ENCODE measurements around the gene OVOL2. TPM values are rescaled to one million over a fixed set of nuclear protein-coding genes. Genes with fewer than 3 reads are reported as not detected.
"Not testable (repeated sequence)": the region's sequence is repeated elsewhere in the genome, so short reads cannot be mapped to it uniquely, and the experiment has no call there.

Gene OVOL2
- total RNA-seq, 2 experiments from 2014 or later: not detected

DNA sequence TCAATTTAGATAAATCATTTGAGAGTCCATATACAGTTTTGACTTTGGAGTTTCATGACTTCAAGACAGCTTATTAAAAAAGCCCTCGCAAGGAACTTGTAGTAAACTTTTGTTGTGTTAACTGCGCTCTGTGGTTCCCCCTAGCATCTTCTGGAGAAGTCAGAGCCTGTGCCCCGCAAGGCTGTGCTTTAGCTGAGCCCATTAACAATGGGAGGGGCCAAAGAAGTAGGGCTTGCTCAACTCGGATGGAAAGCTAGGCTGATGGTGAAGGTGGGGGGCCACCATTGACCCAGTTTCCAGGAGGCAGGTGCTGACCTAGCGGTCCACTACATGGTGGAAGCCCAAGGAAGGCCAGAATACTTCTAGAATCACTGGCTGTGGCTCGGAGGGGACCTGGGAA lies 29.3 kb upstream of the OVOL2 start:
- no peak for DNase-seq (ENCODE audit: low spot score)
- Histone ChIP-seq H2AFZ (ENCODE audit: low read length) (no peak overlapping the region), H3K36me3 (ENCODE audit: insufficient read depth, low read length) (no peaks in the 10 kb centered on the region), H3K79me2 (ENCODE audit: insufficient read depth, low read depth, low read length) (no peaks in the 10 kb centered on the region), H3K9me2 (ENCODE audit: insufficient read depth, low read length) (no peaks in the 10 kb centered on the region), H3K4me1 (ENCODE audit: insufficient read depth, low read length, poor library complexity, severe bottlenecking) (no peaks in the 10 kb centered on the region), H3K4me3 (ENCODE audit: low read depth, low read length, poor library complexity, severe bottlenecking) (no peak overlapping the region), H3K9me3 (ENCODE audit: low read length) (no peaks in the 10 kb centered on the region), H4K20me1 (ENCODE audit: insufficient read depth, low read length) (no peaks in the 10 kb centered on the region), H3K27ac (ENCODE audit: low read depth, low read length, poor library complexity, severe bottlenecking) (no peak overlapping the region), H3K4me2 (ENCODE audit: low read length) (no peak overlapping the region)
- intact Hi-C loops (cut with micrococcal nuclease; ENCODE audit: unreplicated experiment): no loop called here
- TF ChIP-seq, protein P1, sequence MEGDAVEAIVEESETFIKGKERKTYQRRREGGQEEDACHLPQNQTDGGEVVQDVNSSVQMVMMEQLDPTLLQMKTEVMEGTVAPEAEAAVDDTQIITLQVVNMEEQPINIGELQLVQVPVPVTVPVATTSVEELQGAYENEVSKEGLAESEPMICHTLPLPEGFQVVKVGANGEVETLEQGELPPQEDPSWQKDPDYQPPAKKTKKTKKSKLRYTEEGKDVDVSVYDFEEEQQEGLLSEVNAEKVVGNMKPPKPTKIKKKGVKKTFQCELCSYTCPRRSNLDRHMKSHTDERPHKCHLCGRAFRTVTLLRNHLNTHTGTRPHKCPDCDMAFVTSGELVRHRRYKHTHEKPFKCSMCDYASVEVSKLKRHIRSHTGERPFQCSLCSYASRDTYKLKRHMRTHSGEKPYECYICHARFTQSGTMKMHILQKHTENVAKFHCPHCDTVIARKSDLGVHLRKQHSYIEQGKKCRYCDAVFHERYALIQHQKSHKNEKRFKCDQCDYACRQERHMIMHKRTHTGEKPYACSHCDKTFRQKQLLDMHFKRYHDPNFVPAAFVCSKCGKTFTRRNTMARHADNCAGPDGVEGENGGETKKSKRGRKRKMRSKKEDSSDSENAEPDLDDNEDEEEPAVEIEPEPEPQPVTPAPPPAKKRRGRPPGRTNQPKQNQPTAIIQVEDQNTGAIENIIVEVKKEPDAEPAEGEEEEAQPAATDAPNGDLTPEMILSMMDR (conservative IDR thresholded peaks at IDR 0.05; ENCODE audit: low read length): no peak
- TF ChIP-seq EZH2phosphoT487 (IDR thresholded peaks at IDR 0.05; ENCODE audit: borderline replicate concordance, low read depth, low read length): no peak
- CTCF ChIA-PET (ENCODE audit: unreplicated experiment): no interaction called here
- POLR2A ChIA-PET: interaction anchor here (0.5 to 0.7 kb wide), 2 partner anchors 300 to 404 kb away, joined by 3 to 4 read pairs; no protein-coding TSS in a partner anchor
- no TSS peak for BruUV-seq (replicated peaks)

DNA sequence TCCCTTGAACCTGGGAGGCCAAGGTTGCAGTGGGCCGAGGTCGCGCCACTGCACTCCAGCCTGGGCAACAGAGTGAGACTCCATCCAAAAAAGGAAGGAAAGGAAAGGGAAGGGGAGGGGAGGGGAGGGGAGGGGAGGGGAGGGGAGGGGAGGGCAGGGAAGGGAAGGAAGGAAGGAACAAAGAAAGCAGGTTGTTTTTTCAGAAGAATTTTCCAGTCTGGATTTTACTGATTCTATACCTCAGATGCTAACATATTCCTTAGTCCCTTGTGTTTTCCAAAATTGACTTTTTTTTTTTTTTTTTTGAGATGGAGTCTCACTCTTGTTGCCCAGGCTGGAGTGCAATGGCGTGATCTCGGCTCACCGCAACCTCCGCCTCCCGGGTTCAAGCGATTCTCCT lies 23.1 kb upstream of the OVOL2 start:
- H3K9me2 ChIP-seq (ENCODE audit: insufficient read depth, low read length); H3K9me3 ChIP-seq (ENCODE audit: low read length); H3K36me3 ChIP-seq (ENCODE audit: insufficient read depth, low read length); H2AFZ ChIP-seq (ENCODE audit: low read length); DNase-seq (ENCODE audit: low spot score); H3K4me3 ChIP-seq (ENCODE audit: low read depth, low read length, poor library complexity, severe bottlenecking); H3K4me1 ChIP-seq (ENCODE audit: insufficient read depth, low read length, poor library complexity, severe bottlenecking); POLR2A ChIA-PET; intact Hi-C loops (cut with micrococcal nuclease; ENCODE audit: unreplicated experiment); H3K27ac ChIP-seq (ENCODE audit: low read depth, low read length, poor library complexity, severe bottlenecking); CTCF ChIA-PET (ENCODE audit: unreplicated experiment); H3K4me2 ChIP-seq (ENCODE audit: low read length); BruUV-seq (replicated peaks); H4K20me1 ChIP-seq (ENCODE audit: insufficient read depth, low read length); H3K79me2 ChIP-seq (ENCODE audit: insufficient read depth, low read depth, low read length): not testable (repeated sequence)

DNA sequence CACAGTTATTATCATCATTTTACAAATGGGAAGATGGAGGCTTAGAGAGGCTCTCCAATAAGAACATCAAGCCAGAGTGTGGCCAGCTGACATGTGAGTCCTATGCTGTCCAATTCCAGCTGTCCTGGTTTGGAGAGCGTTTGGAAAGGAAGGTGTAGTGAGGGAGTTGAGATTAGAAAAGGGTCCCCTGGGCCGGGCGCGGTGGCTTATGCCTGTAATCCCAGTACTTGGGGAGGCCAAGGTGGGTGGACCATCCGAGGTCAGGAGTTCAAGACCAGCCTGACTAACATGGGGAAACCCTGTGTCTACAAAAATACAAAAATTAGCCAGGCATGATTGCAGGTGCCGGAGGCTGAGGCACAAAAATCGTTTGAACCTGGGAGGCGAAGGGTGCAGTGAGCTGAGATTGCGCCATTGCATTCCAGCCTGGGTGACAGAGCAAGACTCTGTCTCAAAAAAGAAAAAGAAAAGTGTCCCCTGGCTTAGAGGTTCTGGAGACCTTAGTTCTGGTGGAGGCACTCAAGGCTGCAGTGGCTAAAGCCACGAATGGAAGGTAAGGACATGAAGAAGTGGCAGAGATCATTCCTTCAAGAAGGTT lies 22.1 kb upstream of the OVOL2 start:
- Histone ChIP-seq H3K79me2 (ENCODE audit: insufficient read depth, low read depth, low read length) (no peaks in the 10 kb centered on the region), H3K9me2 (ENCODE audit: insufficient read depth, low read length) (no peaks in the 10 kb centered on the region), H3K36me3 (ENCODE audit: insufficient read depth, low read length) (no peaks in the 10 kb centered on the region), H4K20me1 (ENCODE audit: insufficient read depth, low read length) (no peaks in the 10 kb centered on the region), H3K9me3 (ENCODE audit: low read length) (no peaks in the 10 kb centered on the region), H2AFZ (ENCODE audit: low read length) (no peak overlapping the region), H3K4me1 (ENCODE audit: insufficient read depth, low read length, poor library complexity, severe bottlenecking) (no peaks in the 10 kb centered on the region), H3K4me3 (ENCODE audit: low read depth, low read length, poor library complexity, severe bottlenecking) (no peak overlapping the region), H3K4me2 (ENCODE audit: low read length) (no peak overlapping the region), H3K27ac (ENCODE audit: low read depth, low read length, poor library complexity, severe bottlenecking) (no peak overlapping the region)
- POLR2A ChIA-PET: no interaction called here
- CTCF ChIA-PET (ENCODE audit: unreplicated experiment): no interaction called here
- TF ChIP-seq EZH2phosphoT487 (IDR thresholded peaks at IDR 0.05; ENCODE audit: borderline replicate concordance, low read depth, low read length): no peak
- TF ChIP-seq, protein P1 (conservative IDR thresholded peaks at IDR 0.05; ENCODE audit: low read length): no peak
- intact Hi-C loops (cut with micrococcal nuclease; ENCODE audit: unreplicated experiment): no loop called here
- no TSS peak for BruUV-seq (replicated peaks)
- DNase-seq (ENCODE audit: low spot score): no peak
